H1 (cell line): ENCODE results near the gene PRKCZ. TPM values are rescaled to one million over a fixed set of nuclear protein-coding genes. Genes with fewer than 3 reads are reported as not detected.

ENCODE experiments used
- CTCF ChIA-PET: fragments of 300-600 bp; sonication (Branson Sonifier 250); formaldehyde crosslinking; loops from one replicate; lab custom pipeline; 2021; ENCODE audit not compliant: partially characterized antibody; lab: Charles Lee
- POLR2A ChIA-PET: fragments of 300-600 bp; sonication (Branson Sonifier 250); formaldehyde crosslinking; loops from one replicate; lab custom pipeline; 2021; ENCODE audit warnings: inconsistent platforms; ENCODE audit not compliant: partially characterized antibody; lab: Charles Lee
- DNase-seq, 2 experiments: peaks; one replicate each; pipeline versions ENCODE4 v3.0.0 to v3.0.0-alpha.2; 2010 to 2022; ENCODE audit warnings: low spot score in 2 of 2, low read depth in 1 of 2, mixed read lengths in 1 of 2
- FAIRE-seq: peaks from 2 replicates; lab custom pipeline; 2011; peaks lifted over from hg19 to GRCh38; lab: Jason Lieb, UNC
- H2AFZ ChIP-seq: 2 replicates; pipeline ENCODE4 v1.8.1; 2012; ENCODE audit warnings: low read length, inconsistent platforms
- H2AK5ac ChIP-seq: 2 replicates; pipeline ENCODE4 v1.6.1; 2013; ENCODE audit warnings: low read depth, low read length
- H2BK120ac ChIP-seq: replicated peaks from 2 replicates; pipeline ENCODE3; 2013; ENCODE audit warnings: low read depth, low read length, inconsistent platforms
- H2BK12ac ChIP-seq: 2 replicates; pipeline ENCODE4 v1.6.1; 2013; ENCODE audit warnings: low read depth, low read length
- H2BK15ac ChIP-seq: 2 replicates; pipeline ENCODE4 v1.6.1; 2013; ENCODE audit warnings: low read length
- H2BK20ac ChIP-seq: 2 replicates; pipeline ENCODE4 v1.6.1; 2013; ENCODE audit warnings: low read length
- H2BK5ac ChIP-seq: 2 replicates; pipeline ENCODE4 v1.6.1; 2013; ENCODE audit warnings: low read depth, low read length
- H3K14ac ChIP-seq: 2 replicates; pipeline ENCODE4 v1.6.1; 2013; ENCODE audit warnings: inconsistent platforms; ENCODE audit not compliant: insufficient read length
- H3K18ac ChIP-seq: 2 replicates; pipeline ENCODE4 v1.6.1; 2013; ENCODE audit warnings: low read length; ENCODE audit errors: extremely low read depth
- H3K23ac ChIP-seq: 2 replicates; pipeline ENCODE4 v1.6.1; 2013; ENCODE audit warnings: inconsistent platforms; ENCODE audit not compliant: insufficient read length
- H3K23me2 ChIP-seq: 2 replicates; pipeline ENCODE4 v1.6.1; 2013; ENCODE audit warnings: low read depth, low read length
- H3K27ac ChIP-seq: 2 replicates; pipeline ENCODE4 v1.6.1; 2011; ENCODE audit warnings: low read depth, low read length, inconsistent platforms
- H3K27me3 ChIP-seq, 4 experiments: replicated peaks in 1 of 4; 1 replicate in 1 of 4; 2 replicates in 3 of 4; pipeline versions ENCODE4 v1.6.1 to v1.8.1; 2011 to 2013; ENCODE audit warnings: low read length in 3 of 4, mild to moderate bottlenecking in 3 of 4, inconsistent platforms in 2 of 4, mixed read lengths in 2 of 4, moderate library complexity in 1 of 4; ENCODE audit not compliant: control insufficient read depth in 3 of 4, insufficient read depth in 3 of 4; ENCODE audit errors: extremely low read depth in 1 of 4
- H3K36me3 ChIP-seq, 4 experiments: 2 replicates each; pipeline versions ENCODE4 v1.6.1 to v1.8.1; 2011 to 2013; ENCODE audit warnings: mild to moderate bottlenecking in 4 of 4, low read length in 3 of 4, moderate library complexity in 2 of 4, control low read depth in 1 of 4, inconsistent platforms in 1 of 4; ENCODE audit not compliant: insufficient read depth in 4 of 4, control insufficient read depth in 2 of 4
- H3K4ac ChIP-seq: replicated peaks from 2 replicates; pipeline ENCODE3; 2013; ENCODE audit warnings: low read length, low read depth, mixed read lengths, inconsistent platforms; ENCODE audit not compliant: insufficient read length
- H3K4me1 ChIP-seq, 4 experiments: replicated peaks in 1 of 4; 1 replicate in 1 of 4; 2 replicates in 3 of 4; pipeline versions ENCODE4 v1.6.1 to v1.8.1; 2011 to 2013; ENCODE audit warnings: low read length in 3 of 4, inconsistent platforms in 2 of 4, mixed read lengths in 1 of 4; ENCODE audit not compliant: insufficient read depth in 4 of 4, control insufficient read depth in 3 of 4
- H3K4me2 ChIP-seq, 2 experiments: 2 replicates each; pipeline versions ENCODE4 v1.6.1 to v1.8.1; 2011 to 2013; ENCODE audit warnings: low read depth in 2 of 2, low read length in 2 of 2, control low read depth in 1 of 2, inconsistent platforms in 1 of 2, mild to moderate bottlenecking in 1 of 2; ENCODE audit not compliant: insufficient read depth in 1 of 2
- H3K4me3 ChIP-seq, 4 experiments: fragments of 200-600, 300-600 bp in 1 of 4; sonication (generic), shearing (Covaris generic), sonication (Bioruptor Twin) in 1 of 4; 2 replicates each; pipeline versions ENCODE4 v1.5.1 to v1.8.1; 2011 to 2016; ENCODE audit warnings: low read length in 4 of 4, low read depth in 3 of 4, control low read depth in 2 of 4, inconsistent platforms in 2 of 4, mild to moderate bottlenecking in 2 of 4, mixed read lengths in 1 of 4, moderate library complexity in 1 of 4; ENCODE audit not compliant: insufficient read depth in 2 of 4; ENCODE audit errors: extremely low read depth in 1 of 4
- H3K56ac ChIP-seq: replicated peaks from 2 replicates; pipeline ENCODE3; 2013; ENCODE audit warnings: low read depth, mild to moderate bottlenecking, mixed read lengths, low read length, inconsistent platforms; ENCODE audit not compliant: insufficient read length
- H3K79me1 ChIP-seq: 2 replicates; pipeline ENCODE4 v1.6.1; 2013; ENCODE audit warnings: low read depth, low read length, control low read depth
- H3K79me2 ChIP-seq, 2 experiments: 2 replicates each; pipeline versions ENCODE4 v1.6.1 to v1.8.1; 2012 to 2013; ENCODE audit warnings: low read length in 2 of 2, mild to moderate bottlenecking in 2 of 2, inconsistent platforms in 1 of 2; ENCODE audit not compliant: insufficient read depth in 2 of 2, control insufficient read depth in 1 of 2
- H3K9ac ChIP-seq, 4 experiments: replicated peaks in 1 of 4; 1 replicate in 1 of 4; 2 replicates in 3 of 4; pipeline versions ENCODE4 v1.6.1 to v1.8.1; 2011 to 2013; ENCODE audit warnings: low read depth in 3 of 4, low read length in 3 of 4, control low read depth in 2 of 4, mild to moderate bottlenecking in 2 of 4, moderate library complexity in 2 of 4, inconsistent platforms in 1 of 4; ENCODE audit errors: extremely low read depth in 1 of 4
- H3K9me3 ChIP-seq, 2 experiments: 2 replicates each; pipeline versions ENCODE4 v1.6.1 to v1.8.1; 2012 to 2013; ENCODE audit warnings: mild to moderate bottlenecking in 2 of 2, moderate library complexity in 2 of 2, control low read depth in 1 of 2, inconsistent platforms in 1 of 2, low read depth in 1 of 2, low read length in 1 of 2, mixed read lengths in 1 of 2; ENCODE audit not compliant: insufficient read depth in 2 of 2
- H4K20me1 ChIP-seq, 2 experiments: replicated peaks in 1 of 2; 2 replicates each; pipeline versions ENCODE3 to v1.8.1; 2011 to 2013; ENCODE audit warnings: inconsistent platforms in 2 of 2, low read length in 2 of 2, mild to moderate bottlenecking in 1 of 2; ENCODE audit not compliant: insufficient read depth in 2 of 2, control insufficient read depth in 1 of 2
- H4K5ac ChIP-seq: 2 replicates; pipeline ENCODE4 v1.6.1; 2013; ENCODE audit warnings: low read length, low read depth, mixed read lengths, inconsistent platforms; ENCODE audit not compliant: insufficient read length
- H4K8ac ChIP-seq: 2 replicates; pipeline ENCODE4 v1.8.0; 2013; ENCODE audit warnings: mild to moderate bottlenecking, moderate library complexity, low read length, inconsistent platforms; ENCODE audit not compliant: insufficient read depth; ENCODE audit errors: extremely low read depth
- H4K91ac ChIP-seq: replicated peaks from 2 replicates; pipeline ENCODE3; 2013; ENCODE audit warnings: low read length, mixed read lengths, inconsistent platforms; ENCODE audit not compliant: insufficient read length
- CHD2 ChIP-seq: IDR thresholded peaks from 2 replicates; pipeline ENCODE4 v1.6.1; 2012; ENCODE audit warnings: low read length, improper control_type of control experiment
- NRF1 ChIP-seq: IDR thresholded peaks from 2 replicates; pipeline ENCODE4 v1.6.1; 2011; ENCODE audit warnings: mild to moderate bottlenecking, low read depth, low read length, improper control_type of control experiment
- SP2 ChIP-seq: IDR thresholded peaks from 2 replicates; pipeline ENCODE4 v1.6.1; 2012; ENCODE audit warnings: mild to moderate bottlenecking, low read length, inconsistent platforms
- TAF1 ChIP-seq: IDR thresholded peaks from 2 replicates; pipeline ENCODE4 v1.6.1; 2011; ENCODE audit warnings: mild to moderate bottlenecking, low read depth, low read length
- TAF7 ChIP-seq: optimal IDR thresholded peaks from 2 replicates; pipeline ENCODE3; 2011; ENCODE audit warnings: low read depth, mild to moderate bottlenecking, inconsistent platforms, low read length, moderate library complexity, borderline replicate concordance
- WGBS, 2 experiments: shearing (Covaris generic) in 1 of 2; methylation state at CpG; one replicate each; pipeline versions ENCODE4 v1.1.6 to v1.1.7; 2013 to 2015; ENCODE audit warnings: low lambda C conversion rate in 2 of 2, mixed read lengths in 2 of 2, inconsistent platforms in 1 of 2, low coverage in 1 of 2, missing lambda C conversion rate in 1 of 2; ENCODE audit not compliant: insufficient replicate concordance in 2 of 2, insufficient coverage in 1 of 2, insufficient read length in 1 of 2; ENCODE audit errors: extremely low coverage in 1 of 2, missing lambda C conversion rate in 1 of 2; 5-methylcytosine and 5-hydroxymethylcytosine counted together
- polyA plus RNA-seq, 7 experiments: library from polyadenylated mRNA; depleted of rRNA in 3 of 7; stranded (reverse) in 5 of 7; unstranded in 2 of 7; fragments of >200 nt in 5 of 7; fragments of 200-250 nt in 2 of 7; gene quantifications; 1 replicate in 5 of 7; 2 replicates in 1 of 7; 4 replicates in 1 of 7; pipeline versions ENCODE4 v1.2.1 to v1.2.3, GENCODE V29; 2011 to 2013; ENCODE audit warnings: missing spikeins in 2 of 7, mixed read lengths in 2 of 7
- total RNA-seq: library from RNA; stranded (reverse); fragmentation: NEBNext Ultra II Directional; extraction: Animal tissue kit (Norgen Biotek cat#: 25700); gene quantifications from 2 replicates; pipeline ENCODE4 v1.2.1, GENCODE V29; 2021

Gene PRKCZ
- total and polyA plus RNA-seq, 2 of the 8 experiments (the other 6 are each of a cell fraction or from before 2014, with no cell fraction given) = 37.4 to 45.1 TPM

DNA sequence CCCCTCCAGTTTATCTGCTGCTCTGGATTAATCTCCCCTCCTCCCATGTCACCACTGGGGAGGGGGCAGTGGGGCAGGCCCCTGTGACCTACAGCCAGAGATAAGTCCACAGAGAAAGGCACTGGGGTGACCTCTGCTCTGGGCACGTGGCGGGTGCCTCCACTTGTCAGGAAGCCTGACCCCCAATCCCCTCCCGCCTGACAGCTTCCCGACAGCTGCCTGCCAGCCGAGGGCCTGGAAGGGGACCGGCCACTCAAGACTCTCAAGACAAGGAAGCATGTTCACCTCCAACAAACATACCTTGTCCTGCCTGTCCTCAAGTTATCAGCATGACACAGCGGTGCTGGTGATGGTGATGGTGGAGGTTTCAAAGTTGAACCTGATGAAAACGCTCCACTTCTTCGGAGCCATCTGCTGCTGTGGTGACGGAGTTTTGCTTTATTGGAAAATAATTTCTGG lies 147.5 kb downstream of the PRKCZ start:
- no peak overlapping the region for H3K23ac ChIP-seq
- H3K36me3 ChIP-seq = 0 out of 8 replicates have a peak, but pooled peaks cover 0 to under 1% (median 0%) of the 10 kb centered on the region in 4 experiments
- no peaks in the 10 kb centered on the region for H3K27me3 ChIP-seq
- no peak for FAIRE-seq
- no peak overlapping the region for H4K5ac ChIP-seq
- no peak overlapping the region for H2BK12ac ChIP-seq
- H3K23me2 ChIP-seq = peaks cover 1% of the 10 kb centered on the region; the same call in 1 of the 2 replicates
- H4K8ac ChIP-seq = no peak overlapping the region
- no peak overlapping the region for H2BK5ac ChIP-seq
- TF ChIP-seq SP2 (no peak), CHD2 (no peak), TAF7 (no peak), TAF1 (no peak), NRF1 (no peak)
- TF ChIP-seq, all 59 proteins: peak for 0
- H2BK120ac ChIP-seq = no peak overlapping the region
- H4K91ac ChIP-seq = no peak overlapping the region
- H3K4ac ChIP-seq = no peak overlapping the region
- no peak overlapping the region for H3K4me3 ChIP-seq
- H3K9ac ChIP-seq = no peak overlapping the region
- H3K79me2 ChIP-seq = peaks cover 0 to 10% of the 10 kb centered on the region in 2 experiments; a peak in 1 of 4 replicates
- WGBS, 2 experiments = 94% methylated on average over 10 of the region's 10 CpGs; no CpG with 5 or more reads in 1 of the 2 experiments
- H3K18ac ChIP-seq = no peak overlapping the region
- H3K4me2 ChIP-seq = no peak overlapping the region
- H3K79me1 ChIP-seq = no peaks in the 10 kb centered on the region; the same call in 1 of the 2 replicates
- H3K9me3 ChIP-seq = no peaks in the 10 kb centered on the region
- ChIA-PET CTCF (interaction anchor here (1.0 to 14.1 kb wide), 4 partner anchors 114 to 185 kb away, joined by 3 to 154 read pairs (median 6); no protein-coding TSS in a partner anchor), POLR2A (no interaction called here)
- no peak overlapping the region for H2BK15ac ChIP-seq
- H3K14ac ChIP-seq = no peak overlapping the region
- peaks cover 0 to 3% of the 10 kb centered on the region in 2 experiments for H4K20me1 ChIP-seq
- H3K27ac ChIP-seq = no peak overlapping the region
- peaks cover 0 to 14% (median 6%) of the 10 kb centered on the region in 4 experiments; a peak in 5 of 7 replicates for H3K4me1 ChIP-seq
- no peak overlapping the region for H3K56ac ChIP-seq
- H2BK20ac ChIP-seq = no peak overlapping the region; the same call in 1 of the 2 replicates
- H2AK5ac ChIP-seq = no peak overlapping the region
- H2AFZ ChIP-seq = no peak overlapping the region
- DNase-seq = no peak
